Ovary (tissue), 9 donors: ENCODE data around the gene FANCC. TPM values are rescaled to one million over a fixed set of nuclear protein-coding genes. Genes with fewer than 3 reads are reported as not detected.

Experiments used
- DNase-seq, 5 donors: peaks; one replicate each; pipeline ENCODE4 v3.0.0-alpha.2; 2019 to 2020
- H3K27ac ChIP-seq, 2 donors: fragments of 200-600 bp; one replicate each; pipeline versions ENCODE4 v1.5.1 to v1.8.0; 2019 to 2022
- H3K27me3 ChIP-seq: fragments of 200-600 bp; one replicate; pipeline ENCODE4 v1.8.0; 2022
- H3K36me3 ChIP-seq: fragments of 200-600 bp; sonication (generic); one replicate; pipeline ENCODE4 v1.5.1; 2019
- H3K4me1 ChIP-seq: one replicate; pipeline ENCODE4 v1.8.1; 2013; ENCODE audit warnings: mild to moderate bottlenecking, moderate library complexity; ENCODE audit not compliant: insufficient read depth
- H3K4me3 ChIP-seq: fragments of 200-600 bp; sonication (generic); one replicate; pipeline ENCODE4 v1.5.1; 2017
- H3K9me3 ChIP-seq, 2 donors: fragments of 200-600 bp in 1 of 2; sonication (generic) in 1 of 2; one replicate each; pipeline versions ENCODE4 v1.5.1 to v1.8.1; 2013 to 2019; ENCODE audit warnings: mild to moderate bottlenecking in 1 of 2, moderate library complexity in 1 of 2
- EP300 ChIP-seq: sonication (generic); formaldehyde crosslinking; IDR thresholded peaks from one replicate; pipeline ENCODE4 v1.6.1; 2017; ENCODE audit warnings: antibody characterized with exemption
- POLR2A ChIP-seq: fragments of 450-650 bp; IDR thresholded peaks from one replicate; pipeline ENCODE4 v1.6.1; 2017; ENCODE audit warnings: antibody characterized with exemption, mild to moderate bottlenecking, moderate library complexity
- WGBS, 3 donors: extraction: QIAGEN DNeasy Blood & Tissue Kit in 1 of 3; methylation state at CpG; one replicate each; pipeline versions ENCODE4 v1.1.5 to v1.1.7; 2013 to 2017; 5-methylcytosine and 5-hydroxymethylcytosine counted together
- intact Hi-C, 4 donors: fragments of 100-400 bp; cut with DNase I; formaldehyde crosslinking; loops; one replicate each; pipeline versions ENCODE4 v1.11.0 to v1.15.1; 2022 to 2023
- polyA plus RNA-seq, 2 donors: library from polyadenylated mRNA; stranded (reverse); fragments of 200-250 nt in 1 of 2; fragments of 350-450 nt in 1 of 2; fragmentation: Illumina TruSeq in 1 of 2; extraction: RNeasy Lipid Tissue Mini Kit (QIAGEN cat#74804) in 1 of 2; gene quantifications; one replicate each; pipeline ENCODE4 v1.2.3, GENCODE V29; 2013 to 2014
- total RNA-seq, 7 donors: library from RNA; depleted of rRNA in 2 of 7; stranded (reverse); fragments of >200 nt in 2 of 7; fragmentation: NEBNext Ultra II Directional in 3 of 7; extraction: Animal tissue kit (Norgen Biotek cat#: 25700) in 3 of 7; gene quantifications; one replicate each; pipeline versions ENCODE4 v1.1.0 to v1.2.4, GENCODE V29; 2016 to 2023
- TF ChIP-seq, protein P1 (sequence below), 3 donors: fragments of 450-650 bp in 2 of 3; fragments of 200-600 bp in 1 of 3; IDR thresholded peaks; one replicate each; pipeline versions ENCODE4 v1.5.1 to v1.8.0; 2016 to 2022; ENCODE audit warnings: antibody characterized with exemption in 3 of 3, mild to moderate bottlenecking in 1 of 3
- donor health status: DM: no; HTN: no; CAD: no; lungs with moderate emphysema.
- donor health status: DM: no; HTN: no; CAD: no.
- donor health status: Bipolar disorder and iron deficiency.
- donor health status: DM: yes; HTN: yes; CAD: no.
- donor health status: DM: no; HTN: no; CAD: no.
- donor health status: DM: yes; HTN: yes; CAD: no.

Gene FANCC
- total and polyA plus RNA-seq, 9 donors = 2.9 to 7.5 (median 4.9) TPM

DNA sequence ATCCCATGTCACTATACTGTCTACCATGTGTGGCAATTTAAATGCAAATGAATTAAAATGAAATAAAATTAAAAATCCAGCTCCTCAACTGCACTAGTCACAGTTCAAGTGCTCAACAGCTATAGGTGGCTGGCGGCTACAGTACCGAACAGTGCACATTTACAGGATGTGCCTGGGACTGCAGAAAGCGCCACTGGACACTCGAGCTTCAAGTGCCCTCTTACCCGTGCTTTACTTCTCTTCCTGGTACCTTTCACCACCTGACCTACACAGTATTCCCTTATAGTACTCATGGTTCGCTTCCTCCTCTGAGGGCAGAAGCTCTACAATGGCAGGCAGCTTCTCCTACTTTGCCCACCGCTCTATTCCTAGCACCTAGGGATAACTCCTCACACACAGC, 166.6 kb downstream of the FANCC start:
- H3K9me3 ChIP-seq = no peaks in the 10 kb centered on the region
- TF ChIP-seq EP300 (no peak), POLR2A (no peak)
- TF ChIP-seq, protein P1, sequence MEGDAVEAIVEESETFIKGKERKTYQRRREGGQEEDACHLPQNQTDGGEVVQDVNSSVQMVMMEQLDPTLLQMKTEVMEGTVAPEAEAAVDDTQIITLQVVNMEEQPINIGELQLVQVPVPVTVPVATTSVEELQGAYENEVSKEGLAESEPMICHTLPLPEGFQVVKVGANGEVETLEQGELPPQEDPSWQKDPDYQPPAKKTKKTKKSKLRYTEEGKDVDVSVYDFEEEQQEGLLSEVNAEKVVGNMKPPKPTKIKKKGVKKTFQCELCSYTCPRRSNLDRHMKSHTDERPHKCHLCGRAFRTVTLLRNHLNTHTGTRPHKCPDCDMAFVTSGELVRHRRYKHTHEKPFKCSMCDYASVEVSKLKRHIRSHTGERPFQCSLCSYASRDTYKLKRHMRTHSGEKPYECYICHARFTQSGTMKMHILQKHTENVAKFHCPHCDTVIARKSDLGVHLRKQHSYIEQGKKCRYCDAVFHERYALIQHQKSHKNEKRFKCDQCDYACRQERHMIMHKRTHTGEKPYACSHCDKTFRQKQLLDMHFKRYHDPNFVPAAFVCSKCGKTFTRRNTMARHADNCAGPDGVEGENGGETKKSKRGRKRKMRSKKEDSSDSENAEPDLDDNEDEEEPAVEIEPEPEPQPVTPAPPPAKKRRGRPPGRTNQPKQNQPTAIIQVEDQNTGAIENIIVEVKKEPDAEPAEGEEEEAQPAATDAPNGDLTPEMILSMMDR (IDR thresholded peaks at IDR 0.05) = no peak
- no peak for DNase-seq
- H3K36me3 ChIP-seq = no peaks in the 10 kb centered on the region
- H3K4me3 ChIP-seq = no peak overlapping the region
- no peaks in the 10 kb centered on the region for H3K27me3 ChIP-seq
- 95 to 97% (median 96%) methylated on average over 7 of the region's 7 CpGs for WGBS, 3 donors
- peaks cover 1% of the 10 kb centered on the region for H3K4me1 ChIP-seq
- H3K27ac ChIP-seq = no peak overlapping the region
- intact Hi-C loops = no loop called here

DNA sequence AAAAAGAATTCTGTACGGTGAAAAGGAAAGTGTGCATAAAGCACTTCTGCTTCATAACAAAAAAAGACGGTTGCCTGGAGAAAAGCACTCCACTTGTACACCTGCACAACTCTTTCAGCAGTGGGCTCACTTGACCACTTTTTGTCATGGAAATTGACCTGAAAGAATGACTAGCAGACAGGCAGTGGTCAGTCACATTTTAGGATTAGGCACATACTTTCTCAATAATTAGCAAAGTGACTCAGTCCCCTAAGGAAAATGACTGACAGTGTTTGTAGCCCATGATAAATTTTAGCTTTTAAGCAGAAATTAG, 169.3 kb downstream of the FANCC start:
- peaks cover 8% of the 10 kb centered on the region for H3K4me1 ChIP-seq
- H3K36me3 ChIP-seq = no peaks in the 10 kb centered on the region
- TF ChIP-seq, protein P1 (IDR thresholded peaks at IDR 0.05) = no peak
- TF ChIP-seq EP300 (no peak), POLR2A (no peak)
- intact Hi-C loops = no loop called here
- no peak overlapping the region for H3K4me3 ChIP-seq
- no peak overlapping the region for H3K27ac ChIP-seq
- no peaks in the 10 kb centered on the region for H3K27me3 ChIP-seq
- DNase-seq = no peak
- H3K9me3 ChIP-seq = no peaks in the 10 kb centered on the region
- 27 to 60% (median 41%) methylated on average over 2 of the region's 2 CpGs for WGBS, 3 donors

DNA sequence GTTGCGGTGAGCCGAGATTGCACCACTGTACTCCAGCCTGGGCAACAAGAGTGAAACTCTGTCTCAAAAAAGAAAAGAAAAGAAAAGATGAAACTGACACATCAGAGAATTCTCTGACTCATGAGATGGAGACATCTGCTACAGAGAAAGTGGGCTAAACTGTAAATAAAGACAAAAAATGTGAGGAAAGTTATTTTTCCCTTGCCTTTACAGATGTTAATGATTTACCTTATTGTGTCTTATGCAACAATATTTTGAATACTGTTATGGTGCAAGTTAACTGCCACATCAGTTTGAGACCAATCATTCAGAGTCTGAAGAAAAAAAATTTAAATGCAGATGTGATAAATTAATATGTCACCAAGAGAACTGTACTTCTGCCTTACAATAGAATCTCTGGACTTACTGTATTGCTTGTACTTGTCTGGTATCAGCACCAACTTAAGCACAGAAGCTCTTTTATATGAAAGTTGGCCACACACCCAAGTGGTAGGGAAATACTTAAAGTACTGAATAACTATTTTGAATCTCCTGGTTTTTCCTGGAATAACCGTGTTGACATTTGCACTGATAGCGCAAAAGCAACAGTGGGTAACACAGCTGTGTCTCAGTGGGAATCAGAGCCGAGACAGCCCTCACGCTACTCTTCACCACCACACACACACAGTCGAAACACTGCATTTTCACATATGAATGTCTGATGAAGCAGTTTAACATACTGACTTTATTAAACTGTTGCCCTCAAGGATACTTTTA, 169.9 kb downstream of the FANCC start:
- H3K27ac ChIP-seq = no peak overlapping the region
- no peaks in the 10 kb centered on the region for H3K27me3 ChIP-seq

DNA sequence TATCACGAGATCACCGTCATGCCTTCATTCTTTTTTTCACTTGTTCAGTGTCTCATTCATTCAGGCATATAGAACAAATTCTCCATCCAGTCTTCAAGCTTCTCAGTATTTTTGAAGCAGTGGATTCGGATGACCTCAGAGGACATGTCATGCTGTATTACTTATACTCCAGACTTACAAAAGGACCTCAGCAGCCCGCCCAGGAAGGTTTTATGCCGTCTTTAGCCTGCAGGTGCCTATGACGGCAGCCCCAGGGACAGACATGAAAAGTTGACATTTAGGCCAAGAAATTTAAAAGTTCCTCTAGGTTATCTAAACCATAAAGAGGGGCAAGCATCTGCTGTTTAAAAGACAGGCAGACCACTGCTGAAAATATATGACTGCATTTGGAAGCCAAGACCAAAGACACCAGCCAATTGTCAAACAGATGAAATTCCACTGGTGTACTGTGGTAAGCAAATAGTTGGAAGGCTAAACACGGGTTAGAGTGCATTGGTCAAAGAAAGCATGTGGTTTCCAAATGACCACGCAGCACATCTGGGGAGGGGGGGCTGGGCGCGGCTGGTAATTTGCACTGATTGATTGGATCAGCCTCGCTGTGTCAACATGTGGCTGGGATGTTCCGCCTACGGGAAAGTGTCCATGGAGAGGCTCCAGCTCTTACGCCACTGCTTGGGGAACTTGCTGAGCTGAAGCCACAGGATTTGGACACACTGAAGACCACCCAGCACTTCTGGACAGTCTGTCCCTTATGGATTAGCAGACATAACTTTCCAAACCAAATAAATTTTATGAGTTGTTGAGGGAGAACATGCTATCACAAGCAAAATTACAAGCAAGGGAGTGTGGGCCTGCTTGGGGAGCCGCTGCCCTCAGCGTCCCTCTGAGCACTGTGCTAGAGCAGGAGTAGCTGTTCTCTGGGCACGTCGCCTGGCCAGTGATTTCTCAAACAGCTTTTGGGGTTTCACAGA, 173.6 kb downstream of the FANCC start:
- peaks cover 8% of the 10 kb centered on the region for H3K4me1 ChIP-seq
- peak overlapping the region in 1 of 2 donors; percentile 43 for H3K27ac ChIP-seq
- no peaks in the 10 kb centered on the region for H3K9me3 ChIP-seq
- no peaks in the 10 kb centered on the region for H3K27me3 ChIP-seq
- TF ChIP-seq POLR2A = no peak
- TF ChIP-seq, protein P1 (IDR thresholded peaks at IDR 0.05) = no peak
- peak; percentile 49 for TF ChIP-seq EP300
- 29 to 34% (median 31%) methylated on average over 18 of the region's 18 CpGs for WGBS, 3 donors
- no peaks in the 10 kb centered on the region for H3K36me3 ChIP-seq
- intact Hi-C loops = no loop called here
- no peak overlapping the region for H3K4me3 ChIP-seq
- peak; percentile 73 to 93 (median 80) for DNase-seq

More for the DNA sequence above, 169.9 kb downstream of the FANCC start:
- Histone ChIP-seq H3K4me3 (no peak overlapping the region), H3K36me3 (no peaks in the 10 kb centered on the region), H3K9me3 (no peaks in the 10 kb centered on the region), H3K4me1 (peaks cover 8% of the 10 kb centered on the region)
- no peak for DNase-seq
- 32 to 57% (median 39%) methylated on average over 7 of the region's 7 CpGs for WGBS, 3 donors
- intact Hi-C loops = no loop called here
- TF ChIP-seq, protein P1 (IDR thresholded peaks at IDR 0.05) = no peak
- TF ChIP-seq POLR2A (no peak), EP300 (no peak)
